HL-60/S4 treated with phorbol 12-myristate 13-acetate at 8.2 ng/mL for 4 days and 3 days (cell line): ENCODE measurements around the gene CDO1.

ENCODE experiments used
- in situ Hi-C: fragments of 300-500 bp; cut with MboI; formaldehyde crosslinking; loops from 2 replicates; pipeline ENCODE4 v1.15.0; 2022; ENCODE audit warnings: low sequenced_read_pairs

The CDO1 gene

GRCh38 chr5:115796656-115797055 lies 19.8 kb downstream of the CDO1 start:
- in situ Hi-C loops = no loop called here

- in situ Hi-C loops = no loop called here
Observed at GRCh38 chr5:115795700-115796099, 20.8 kb downstream of the CDO1 start.

GRCh38 chr5:115788440-115788839 lies 28.0 kb downstream of the CDO1 start:
- in situ Hi-C loops = no loop called here

GRCh38 chr5:115787426-115787825 lies 29.0 kb downstream of the CDO1 start:
- in situ Hi-C loops = no loop called here

GRCh38 chr5:115785381-115786065 lies 30.9 kb downstream of the CDO1 start:
- in situ Hi-C loops = no loop called here

GRCh38 chr5:115778417-115778816 lies 38.0 kb downstream of the CDO1 start:
- in situ Hi-C loops = no loop called here

- in situ Hi-C loops = no loop called here
Observed at GRCh38 chr5:115776989-115777388, 39.5 kb downstream of the CDO1 start.

- in situ Hi-C loops = no loop called here
Observed at GRCh38 chr5:115775999-115776398, 40.5 kb downstream of the CDO1 start.

GRCh38 chr5:115774684-115775083 lies 41.8 kb downstream of the CDO1 start:
- in situ Hi-C loops = no loop called here

GRCh38 chr5:115772731-115773475 lies 43.6 kb downstream of the CDO1 start:
- in situ Hi-C loops = no loop called here

- in situ Hi-C loops = no loop called here
Observed at GRCh38 chr5:115770466-115770865, 46.0 kb downstream of the CDO1 start.

- in situ Hi-C loops = no loop called here
Observed at GRCh38 chr5:115767424-115767823, 49.0 kb downstream of the CDO1 start.

GRCh38 chr5:115766608-115767007 lies 49.9 kb downstream of the CDO1 start:
- in situ Hi-C loops = no loop called here

GRCh38 chr5:115758356-115758755 lies 58.1 kb downstream of the CDO1 start:
- in situ Hi-C loops = no loop called here

- in situ Hi-C loops = no loop called here
Observed at GRCh38 chr5:115755675-115756074, 60.8 kb downstream of the CDO1 start.
